ENCODE measurements around the gene ARHGAP27. TPM values are rescaled to one million over a fixed set of nuclear protein-coding genes. Genes with fewer than 3 reads are reported as not detected.
A peak's percentile ranks its signal among the peaks of the same experiment; 100 is the strongest.

ARHGAP27 gene
- polyA plus RNA-seq, 2 donors, result 100.0 to 211 TPM

DNA sequence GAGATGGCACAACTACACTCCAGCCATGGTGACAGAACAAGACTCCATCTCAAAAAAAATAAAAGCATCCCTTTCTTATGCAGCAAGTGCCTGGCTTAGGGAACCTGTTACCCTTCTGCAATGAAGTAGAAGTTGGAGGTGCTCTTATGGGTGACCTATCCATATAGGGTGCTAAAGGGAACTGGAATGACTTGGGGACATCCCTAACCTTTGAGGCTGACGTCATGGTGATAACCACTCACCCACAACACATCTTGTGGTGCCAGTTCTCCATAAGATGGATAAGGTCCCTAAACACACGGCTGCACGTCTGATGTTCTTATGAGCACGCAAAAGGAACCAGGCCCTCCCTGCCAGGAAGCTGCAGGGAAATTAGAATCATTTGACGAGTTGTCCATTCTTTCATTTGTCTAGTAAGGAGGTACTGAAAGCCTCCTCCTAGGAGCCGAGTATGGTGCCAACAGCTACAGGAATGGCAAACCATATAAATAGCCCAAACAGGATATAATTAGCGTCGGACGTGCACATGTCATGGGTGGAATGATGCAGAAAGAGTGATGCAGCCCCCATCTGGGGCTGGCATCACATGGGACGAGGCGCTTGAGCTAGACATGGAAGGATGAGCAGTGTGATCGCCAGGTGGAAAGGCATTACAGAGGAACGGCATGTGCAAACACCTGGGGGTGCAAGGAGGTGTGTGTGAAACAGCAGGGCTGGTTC lies 52.5 kb downstream of the ARHGAP27 start:
- Histone ChIP-seq H3K27me3 (ENCODE audit: control insufficient read depth in 1 of 2, insufficient read depth in 2 of 2, low read length in 2 of 2) (no peaks in the 10 kb centered on the region), H3K4me1 (ENCODE audit: control insufficient read depth in 2 of 2, insufficient read depth in 2 of 2, low read length in 1 of 2) (no peaks in the 10 kb centered on the region), H3K4me3 (ENCODE audit: low read depth in 1 of 2, low read length in 2 of 2) (no peak overlapping the region), H3K9me3 (ENCODE audit: control insufficient read depth in 2 of 2, insufficient read depth in 1 of 2, low read depth in 1 of 2, low read length in 1 of 2) (no peaks in the 10 kb centered on the region), H3K27ac (ENCODE audit: low read depth in 2 of 2, low read length in 1 of 2) (peak overlapping the region in 1 of 2 donors; percentile 36), H3K36me3 (ENCODE audit: control insufficient read depth in 2 of 2, insufficient read depth in 2 of 2, low read length in 1 of 2) (no peaks in the 10 kb centered on the region)
- 71 to 76% methylated on average over 13 of the region's 13 CpGs for WGBS, 2 donors

DNA sequence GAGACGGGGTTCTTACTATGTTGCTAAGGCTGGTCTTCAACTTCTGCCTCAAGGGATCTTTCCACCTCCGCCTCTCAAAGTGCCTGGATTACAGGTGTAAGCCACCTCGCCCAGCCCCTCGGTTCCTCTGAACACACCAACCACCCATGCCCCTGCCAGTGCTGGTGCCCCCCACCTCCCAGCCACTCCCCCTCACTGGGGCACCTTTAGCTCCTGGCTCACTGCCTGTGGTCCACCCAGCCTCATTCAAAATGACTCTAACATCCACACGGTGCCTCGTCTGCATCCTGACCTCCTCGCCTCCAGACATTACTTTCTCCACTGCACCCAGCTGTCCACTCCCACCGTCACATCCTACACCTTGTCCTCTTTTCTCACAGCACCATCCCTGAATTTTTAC lies 55.3 kb downstream of the ARHGAP27 start:
- Histone ChIP-seq H3K27ac (ENCODE audit: low read depth in 2 of 2, low read length in 1 of 2) (no peak overlapping the region), H3K4me1 (ENCODE audit: control insufficient read depth in 2 of 2, insufficient read depth in 2 of 2, low read length in 1 of 2) (peaks cover 4 to 9% of the 10 kb centered on the region in 2 donors), H3K36me3 (ENCODE audit: control insufficient read depth in 2 of 2, insufficient read depth in 2 of 2, low read length in 1 of 2) (no peaks in the 10 kb centered on the region), H3K9me3 (ENCODE audit: control insufficient read depth in 2 of 2, insufficient read depth in 1 of 2, low read depth in 1 of 2, low read length in 1 of 2) (no peaks in the 10 kb centered on the region), H3K4me3 (ENCODE audit: low read depth in 1 of 2, low read length in 2 of 2) (no peak overlapping the region), H3K27me3 (ENCODE audit: control insufficient read depth in 1 of 2, insufficient read depth in 2 of 2, low read length in 2 of 2) (no peaks in the 10 kb centered on the region)
- WGBS, 2 donors, result 78 to 80% methylated on average over 8 of the region's 8 CpGs

DNA sequence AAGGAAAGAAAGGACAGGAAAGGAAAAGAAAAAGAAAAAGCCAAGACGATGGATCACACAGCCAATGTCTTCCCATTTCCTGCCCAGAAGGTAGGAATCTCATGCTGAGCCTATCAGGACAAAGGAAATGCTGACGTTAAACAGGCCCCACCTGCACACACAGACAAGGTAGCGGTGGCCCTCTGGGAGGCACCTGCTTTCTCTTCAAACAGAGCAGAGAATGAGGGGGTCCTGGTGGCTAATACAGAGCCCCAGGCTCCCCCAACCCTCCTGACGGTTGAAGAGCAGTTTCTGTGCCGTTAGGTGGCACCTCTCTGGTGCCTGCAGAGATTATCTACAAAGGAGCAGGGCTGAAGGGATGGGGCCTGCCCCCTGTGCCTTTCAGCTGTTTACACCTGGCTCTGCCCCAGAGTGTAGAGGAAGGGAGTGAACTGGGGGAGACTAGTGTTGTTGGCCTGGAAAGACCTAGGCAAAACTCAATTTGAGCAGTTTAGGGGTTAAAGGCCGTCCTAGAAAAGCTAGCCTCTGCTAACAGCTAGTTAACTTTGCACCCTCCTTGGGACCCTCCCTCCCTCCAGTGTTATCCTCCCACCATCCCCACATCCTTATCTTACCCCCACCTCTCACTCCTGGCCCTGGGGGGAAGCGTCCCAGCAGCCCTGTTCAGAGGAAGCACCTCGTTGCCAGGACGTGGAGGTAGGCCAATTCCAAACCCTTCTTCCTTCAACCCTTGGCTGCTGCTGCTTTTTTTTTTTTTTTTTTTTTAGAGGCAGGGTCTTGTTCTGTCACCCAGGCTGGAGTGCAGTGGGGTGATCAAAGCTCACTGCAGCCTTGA lies 56.3 kb downstream of the ARHGAP27 start:
- Histone ChIP-seq H3K36me3 (ENCODE audit: control insufficient read depth in 2 of 2, insufficient read depth in 2 of 2, low read length in 1 of 2) (no peaks in the 10 kb centered on the region), H3K4me1 (ENCODE audit: control insufficient read depth in 2 of 2, insufficient read depth in 2 of 2, low read length in 1 of 2) (peaks cover 4 to 11% of the 10 kb centered on the region in 2 donors), H3K27me3 (ENCODE audit: control insufficient read depth in 1 of 2, insufficient read depth in 2 of 2, low read length in 2 of 2) (no peaks in the 10 kb centered on the region), H3K27ac (ENCODE audit: low read depth in 2 of 2, low read length in 1 of 2) (no peak overlapping the region), H3K9me3 (ENCODE audit: control insufficient read depth in 2 of 2, insufficient read depth in 1 of 2, low read depth in 1 of 2, low read length in 1 of 2) (no peaks in the 10 kb centered on the region), H3K4me3 (ENCODE audit: low read depth in 1 of 2, low read length in 2 of 2) (no peak overlapping the region)
- WGBS, 2 donors, result 66 to 69% methylated on average over 9 of the region's 9 CpGs

DNA sequence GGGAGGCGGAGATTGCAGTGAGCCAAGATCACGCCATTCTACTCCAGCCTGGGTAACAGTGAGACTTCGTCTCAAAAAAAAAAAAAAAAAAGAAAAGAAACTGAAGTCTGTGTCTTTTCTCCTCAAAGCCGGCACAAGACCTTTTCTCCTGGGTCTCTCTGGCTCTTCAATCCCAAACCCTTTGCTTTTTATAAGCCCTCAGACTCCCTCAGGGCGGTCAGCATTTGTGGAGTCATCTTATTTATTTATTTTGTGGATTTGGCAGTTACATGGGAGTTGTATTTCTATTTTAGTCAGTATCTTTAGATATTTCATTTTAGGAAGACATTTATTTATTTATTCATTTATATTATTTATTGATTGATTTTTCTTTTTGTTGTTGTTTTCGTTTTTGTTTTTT lies 58.2 kb downstream of the ARHGAP27 start:
- 70 to 76% methylated on average over 6 of the region's 6 CpGs for WGBS, 2 donors
- Histone ChIP-seq H3K4me3 (ENCODE audit: low read depth in 1 of 2, low read length in 2 of 2) (no peak overlapping the region), H3K27ac (ENCODE audit: low read depth in 2 of 2, low read length in 1 of 2) (no peak overlapping the region), H3K4me1 (ENCODE audit: control insufficient read depth in 2 of 2, insufficient read depth in 2 of 2, low read length in 1 of 2) (peaks cover 4 to 11% of the 10 kb centered on the region in 2 donors), H3K36me3 (ENCODE audit: control insufficient read depth in 2 of 2, insufficient read depth in 2 of 2, low read length in 1 of 2) (no peaks in the 10 kb centered on the region), H3K27me3 (ENCODE audit: control insufficient read depth in 1 of 2, insufficient read depth in 2 of 2, low read length in 2 of 2) (no peaks in the 10 kb centered on the region), H3K9me3 (ENCODE audit: control insufficient read depth in 2 of 2, insufficient read depth in 1 of 2, low read depth in 1 of 2, low read length in 1 of 2) (no peaks in the 10 kb centered on the region)

DNA sequence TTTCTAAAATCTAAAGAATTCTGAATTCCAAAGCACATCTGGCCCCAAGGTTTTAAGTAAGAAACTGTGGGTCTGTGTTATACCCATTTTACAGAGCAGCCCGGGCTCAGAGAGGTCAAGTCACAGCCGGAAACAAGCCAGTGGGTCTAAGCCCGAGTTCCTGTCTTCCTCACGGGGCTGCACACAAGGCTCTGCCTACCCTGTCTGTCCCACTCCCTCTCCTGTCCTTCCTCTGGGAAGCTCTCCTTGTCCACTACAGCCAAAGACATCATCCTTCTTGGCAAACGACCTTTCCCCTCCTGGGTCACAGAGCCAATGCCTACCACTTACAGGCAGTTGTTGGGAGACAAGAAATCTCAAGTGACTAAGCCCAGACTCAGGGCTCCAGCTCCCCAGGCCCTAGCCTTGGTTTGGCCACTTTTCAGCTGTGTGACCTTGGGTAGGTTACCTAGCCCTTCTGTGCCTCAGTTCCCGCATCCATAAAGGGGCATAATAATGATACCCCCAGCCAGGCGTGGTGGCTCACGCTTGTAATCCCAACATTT lies 60.3 kb downstream of the ARHGAP27 start:
- 70 to 78% methylated on average over 8 of the region's 8 CpGs for WGBS, 2 donors
- Histone ChIP-seq H3K36me3 (ENCODE audit: control insufficient read depth in 2 of 2, insufficient read depth in 2 of 2, low read length in 1 of 2) (no peaks in the 10 kb centered on the region), H3K4me1 (ENCODE audit: control insufficient read depth in 2 of 2, insufficient read depth in 2 of 2, low read length in 1 of 2) (peaks cover 4 to 11% of the 10 kb centered on the region in 2 donors), H3K9me3 (ENCODE audit: control insufficient read depth in 2 of 2, insufficient read depth in 1 of 2, low read depth in 1 of 2, low read length in 1 of 2) (no peaks in the 10 kb centered on the region), H3K27me3 (ENCODE audit: control insufficient read depth in 1 of 2, insufficient read depth in 2 of 2, low read length in 2 of 2) (no peaks in the 10 kb centered on the region), H3K27ac (ENCODE audit: low read depth in 2 of 2, low read length in 1 of 2) (peak overlapping the region; percentile 80 to 86), H3K4me3 (ENCODE audit: low read depth in 1 of 2, low read length in 2 of 2) (no peak overlapping the region)

DNA sequence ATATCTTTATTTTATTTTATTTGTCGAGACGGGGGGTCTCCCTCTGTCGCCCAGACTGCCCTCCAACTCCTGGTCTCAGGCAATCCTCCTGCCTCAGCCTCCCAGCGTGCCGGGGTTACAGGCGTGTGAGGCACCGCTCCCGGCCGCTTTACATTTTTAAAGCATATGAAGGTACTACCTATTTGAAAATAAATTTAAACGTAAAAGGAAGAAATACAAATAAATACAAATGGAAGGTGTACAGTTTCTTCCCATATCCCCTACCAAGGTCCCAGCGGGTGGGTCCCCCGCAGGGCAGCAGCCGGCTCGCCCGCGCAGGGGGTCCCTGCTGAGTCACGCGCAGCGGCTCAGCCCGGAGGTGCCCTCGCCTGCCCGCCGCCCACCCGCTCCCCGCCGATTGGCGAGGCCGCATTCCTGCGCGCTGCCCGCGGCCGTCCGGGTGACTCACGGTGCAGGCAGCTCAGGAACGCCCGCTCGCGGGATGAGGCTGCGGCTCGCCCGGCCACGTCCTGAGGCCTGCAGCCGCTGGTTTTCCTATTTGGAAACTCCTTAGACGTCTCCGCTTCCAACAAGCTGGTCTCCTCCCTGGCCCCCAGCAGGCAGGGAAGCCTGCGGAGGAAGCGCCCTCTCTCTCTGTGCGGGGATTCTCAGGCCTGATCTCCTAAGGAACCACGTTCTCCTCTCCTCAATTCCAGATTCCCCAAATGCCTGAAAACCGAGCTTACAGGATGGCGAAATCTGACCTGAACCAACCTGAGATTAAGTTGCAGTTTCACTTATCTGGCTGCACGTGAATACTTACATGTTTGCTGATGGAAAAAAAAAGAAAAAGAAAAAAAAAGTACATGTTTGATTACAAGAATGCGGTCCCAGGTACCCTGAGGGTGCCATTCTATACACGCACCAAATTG lies 61.0 kb downstream of the ARHGAP27 start:
- no peaks in the 10 kb centered on the region for H3K36me3 ChIP-seq (ENCODE audit: control insufficient read depth in 2 of 2, insufficient read depth in 2 of 2, low read length in 1 of 2)
- H3K4me3 ChIP-seq (ENCODE audit: low read depth in 1 of 2, low read length in 2 of 2), result peak overlapping the region; percentile 25 to 29
- no peaks in the 10 kb centered on the region for H3K27me3 ChIP-seq (ENCODE audit: control insufficient read depth in 1 of 2, insufficient read depth in 2 of 2, low read length in 2 of 2)
- peak overlapping the region; percentile 83 to 87 for H3K27ac ChIP-seq (ENCODE audit: low read depth in 2 of 2, low read length in 1 of 2)
- peaks cover 4 to 11% of the 10 kb centered on the region in 2 donors for H3K4me1 ChIP-seq (ENCODE audit: control insufficient read depth in 2 of 2, insufficient read depth in 2 of 2, low read length in 1 of 2)
- 12 to 15% methylated on average over 55 of the region's 55 CpGs for WGBS, 2 donors
- H3K9me3 ChIP-seq (ENCODE audit: control insufficient read depth in 2 of 2, insufficient read depth in 1 of 2, low read depth in 1 of 2, low read length in 1 of 2), result no peaks in the 10 kb centered on the region

DNA sequence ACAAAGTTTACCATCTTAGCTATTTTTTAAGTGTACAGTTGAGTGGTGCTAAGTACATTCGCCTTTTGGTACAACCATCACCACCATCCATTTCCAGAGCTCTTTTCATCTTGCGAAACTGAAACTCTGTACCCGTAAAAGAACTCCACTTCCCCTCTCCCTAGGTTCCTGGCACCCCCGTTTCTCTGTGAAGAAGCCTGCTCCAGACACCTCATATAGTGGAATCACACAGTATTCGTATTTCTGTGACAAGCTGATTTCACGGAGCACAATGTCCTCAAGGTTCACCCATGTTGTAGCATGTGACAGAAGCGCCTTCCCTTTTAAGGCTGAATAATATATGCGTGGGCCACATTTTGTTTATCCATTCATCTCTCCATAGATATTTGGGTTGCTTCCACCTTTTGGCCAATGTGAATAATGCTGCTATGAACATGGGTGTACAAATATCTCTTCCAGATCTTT lies 61.7 kb downstream of the ARHGAP27 start:
- H3K27me3 ChIP-seq (ENCODE audit: control insufficient read depth in 1 of 2, insufficient read depth in 2 of 2, low read length in 2 of 2), result no peaks in the 10 kb centered on the region
- 50 to 68% methylated on average over 8 of the region's 8 CpGs for WGBS, 2 donors
- H3K36me3 ChIP-seq (ENCODE audit: control insufficient read depth in 2 of 2, insufficient read depth in 2 of 2, low read length in 1 of 2), result no peaks in the 10 kb centered on the region
- H3K9me3 ChIP-seq (ENCODE audit: control insufficient read depth in 2 of 2, insufficient read depth in 1 of 2, low read depth in 1 of 2, low read length in 1 of 2), result no peaks in the 10 kb centered on the region
- no peak overlapping the region for H3K4me3 ChIP-seq (ENCODE audit: low read depth in 1 of 2, low read length in 2 of 2)
- H3K4me1 ChIP-seq (ENCODE audit: control insufficient read depth in 2 of 2, insufficient read depth in 2 of 2, low read length in 1 of 2), result peaks cover 4 to 11% of the 10 kb centered on the region in 2 donors
- H3K27ac ChIP-seq (ENCODE audit: low read depth in 2 of 2, low read length in 1 of 2), result peak overlapping the region; percentile 83 to 87

DNA sequence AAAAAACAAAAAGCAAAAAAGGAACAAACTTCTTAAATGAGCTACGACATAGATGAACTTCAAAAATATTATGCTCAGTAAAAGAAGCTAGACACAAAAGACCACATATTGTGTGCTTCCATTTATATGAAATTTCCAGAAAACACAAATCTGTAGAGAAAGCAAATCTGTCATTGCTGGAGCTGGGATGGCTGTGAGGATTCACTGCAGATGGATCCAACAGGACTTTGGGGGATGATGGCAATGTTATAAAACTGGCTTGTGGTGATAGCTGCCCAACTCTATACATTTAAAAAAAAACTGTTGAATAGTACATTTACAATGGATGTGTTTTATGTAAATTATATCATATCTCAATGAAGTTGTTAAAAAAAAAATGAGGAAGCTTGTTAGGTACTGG lies 63.2 kb downstream of the ARHGAP27 start:
- peaks cover 4 to 11% of the 10 kb centered on the region in 2 donors for H3K4me1 ChIP-seq (ENCODE audit: control insufficient read depth in 2 of 2, insufficient read depth in 2 of 2, low read length in 1 of 2)
- H3K9me3 ChIP-seq (ENCODE audit: control insufficient read depth in 2 of 2, insufficient read depth in 1 of 2, low read depth in 1 of 2, low read length in 1 of 2), result no peaks in the 10 kb centered on the region
- H3K4me3 ChIP-seq (ENCODE audit: low read depth in 1 of 2, low read length in 2 of 2), result no peak overlapping the region
- H3K36me3 ChIP-seq (ENCODE audit: control insufficient read depth in 2 of 2, insufficient read depth in 2 of 2, low read length in 1 of 2), result no peaks in the 10 kb centered on the region
- WGBS, 2 donors, result 86 to 92% methylated on average over 1 of the region's 1 CpG
- no peak overlapping the region for H3K27ac ChIP-seq (ENCODE audit: low read depth in 2 of 2, low read length in 1 of 2)
- no peaks in the 10 kb centered on the region for H3K27me3 ChIP-seq (ENCODE audit: control insufficient read depth in 1 of 2, insufficient read depth in 2 of 2, low read length in 2 of 2)

DNA sequence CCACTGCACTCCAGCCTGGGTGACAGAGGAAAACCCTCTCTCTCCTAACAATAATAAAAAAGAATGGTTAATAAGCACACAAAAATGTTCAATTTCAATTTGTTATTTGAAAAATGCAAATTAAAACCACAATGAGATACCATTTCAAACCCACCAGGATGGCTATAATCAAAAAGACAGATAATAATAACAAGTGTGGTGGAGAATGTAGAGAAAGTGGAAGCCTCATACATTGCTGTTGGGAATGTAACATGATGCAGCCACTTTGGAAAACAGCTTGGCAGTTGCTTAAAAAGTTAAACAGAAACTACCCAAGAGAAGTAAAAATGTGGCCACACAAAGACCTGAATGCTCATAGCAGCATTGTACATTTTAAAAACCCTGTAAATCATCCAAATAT lies 64.0 kb downstream of the ARHGAP27 start:
- H3K27ac ChIP-seq (ENCODE audit: low read depth in 2 of 2, low read length in 1 of 2), result no peak overlapping the region
- peaks cover 0 to 7% of the 10 kb centered on the region in 2 donors for H3K4me1 ChIP-seq (ENCODE audit: control insufficient read depth in 2 of 2, insufficient read depth in 2 of 2, low read length in 1 of 2)
- H3K36me3 ChIP-seq (ENCODE audit: control insufficient read depth in 2 of 2, insufficient read depth in 2 of 2, low read length in 1 of 2), result no peaks in the 10 kb centered on the region
- no peaks in the 10 kb centered on the region for H3K27me3 ChIP-seq (ENCODE audit: control insufficient read depth in 1 of 2, insufficient read depth in 2 of 2, low read length in 2 of 2)
- H3K4me3 ChIP-seq (ENCODE audit: low read depth in 1 of 2, low read length in 2 of 2), result no peak overlapping the region
- no peaks in the 10 kb centered on the region for H3K9me3 ChIP-seq (ENCODE audit: control insufficient read depth in 2 of 2, insufficient read depth in 1 of 2, low read depth in 1 of 2, low read length in 1 of 2)

All from esophagus (tissue), 2 donors.